CD4-positive, alpha-beta T cell treated with Interleukin-17A for 1 hour (primary cell): ENCODE data around the gene PLA2G3.
"Not testable (repeated sequence)": the region's sequence is repeated elsewhere in the genome, so short reads cannot be mapped to it uniquely, and the experiment has no call there.

ENCODE experiments used
- DNase-seq: peaks from one replicate; pipeline ENCODE4 v3.0.0-alpha.2; 2020

The PLA2G3 gene

GRCh38 chr22:31122196-31122531, 18.1 kb downstream of the PLA2G3 start:
- DNase-seq, result no peak

- no peak for DNase-seq
Observed at GRCh38 chr22:31121403-31121802, 18.9 kb downstream of the PLA2G3 start.

GRCh38 chr22:31120642-31121041, 19.7 kb downstream of the PLA2G3 start:
- DNase-seq, result no peak

GRCh38 chr22:31120230-31120629, 20.1 kb downstream of the PLA2G3 start:
- DNase-seq, result no peak

GRCh38 chr22:31119026-31119717, 21.1 kb downstream of the PLA2G3 start:
- DNase-seq, result no peak

GRCh38 chr22:31118046-31118820, 22.1 kb downstream of the PLA2G3 start:
- no peak for DNase-seq

- DNase-seq, result not testable (repeated sequence)
Observed at GRCh38 chr22:31112547-31113091, 27.7 kb downstream of the PLA2G3 start.

GRCh38 chr22:31107894-31108218, 32.5 kb downstream of the PLA2G3 start:
- no peak for DNase-seq

GRCh38 chr22:31107178-31107893, 33.0 kb downstream of the PLA2G3 start, which contains the start of gene SELENOM:
Gene SELENOM, minus strand, starts transcription at chr22:31107568. Its CDS starts 63 bp downstream, at chr22:31107505.
- DNase-seq, result peak; percentile 92

GRCh38 chr22:31106731-31107177, 33.6 kb downstream of the PLA2G3 start:
- DNase-seq, result no peak

GRCh38 chr22:31106001-31106571, 34.2 kb downstream of the PLA2G3 start:
- no peak for DNase-seq

- DNase-seq, result no peak
Observed at GRCh38 chr22:31105282-31105929, 34.9 kb downstream of the PLA2G3 start.

GRCh38 chr22:31104869-31105268, 35.4 kb downstream of the PLA2G3 start:
- DNase-seq, result peak; percentile 25

- DNase-seq, result no peak
Observed at GRCh38 chr22:31103899-31104694, 36.2 kb downstream of the PLA2G3 start.

- no peak for DNase-seq
Observed at GRCh38 chr22:31103111-31103510, 37.2 kb downstream of the PLA2G3 start.

- no peak for DNase-seq
Observed at GRCh38 chr22:31102441-31103081, 37.7 kb downstream of the PLA2G3 start.

GRCh38 chr22:31100762-31101525, 39.4 kb downstream of the PLA2G3 start:
- no peak for DNase-seq

GRCh38 chr22:31099841-31100761, 40.2 kb downstream of the PLA2G3 start:
- DNase-seq, result no peak

- no peak for DNase-seq
Observed at GRCh38 chr22:31099386-31099785, 40.9 kb downstream of the PLA2G3 start.
